SH-SY5Y (cell line): Measurements from ENCODE around the gene PIGP.

Source experiments
- GATA2 ChIP-seq: IDR thresholded peaks from 2 replicates; pipeline ENCODE4 v1.6.1; 2011; ENCODE audit warnings: mild to moderate bottlenecking, low read depth, low read length
- GATA3 ChIP-seq: IDR thresholded peaks from 2 replicates; pipeline ENCODE4 v1.6.1; 2011; ENCODE audit warnings: low read depth, mild to moderate bottlenecking, low read length, moderate library complexity

GRCh38 chr21:37071561-37072273 is 1.2 kb downstream of the PIGP start:
- TF ChIP-seq GATA2 (no peak), GATA3 (no peak)
